ENCODE data around the gene TBKBP1. TPM values are rescaled to one million over a fixed set of nuclear protein-coding genes. Genes with fewer than 3 reads are reported as not detected.

TBKBP1 gene
- total and polyA plus RNA-seq, 8 donors: 10.6 to 33.9 (median 25.9) TPM

- Histone ChIP-seq H3K4me3 (no peak overlapping the region), H3K9me3 (no peaks in the 10 kb centered on the region), H3K27ac (no peak overlapping the region), H3K4me1 (no peaks in the 10 kb centered on the region), H3K36me3 (no peaks in the 10 kb centered on the region), H3K27me3 (peaks cover 11 to 53% of the 10 kb centered on the region in 2 donors)
- no peak for TF ChIP-seq CTCF (IDR thresholded peaks at IDR 0.05)
- no peak for DNase-seq
- ATAC-seq: no peak
- intact Hi-C loops (cut with DNase I): no loop called here
Observed at GRCh38 chr17:47745037-47745380, 51.0 kb downstream of the TBKBP1 start.

DNA sequence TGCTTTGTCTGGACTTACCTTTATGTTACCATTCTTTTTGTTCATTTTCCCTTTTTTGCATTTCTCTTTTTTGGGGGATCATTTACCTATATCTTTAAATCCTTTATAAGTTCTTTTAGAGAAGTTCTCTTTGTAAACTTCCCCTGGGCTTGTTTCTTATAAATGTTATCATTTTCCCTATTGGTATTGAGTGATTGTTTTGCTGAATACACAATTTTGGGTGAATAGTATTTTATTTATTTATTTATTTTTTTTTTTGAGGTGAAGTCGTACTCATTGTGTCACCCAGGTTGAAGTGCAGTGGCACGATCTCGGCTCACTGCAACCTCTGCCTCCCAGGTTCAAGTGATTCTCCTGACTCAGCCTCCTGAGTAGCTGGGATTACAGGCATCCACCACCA lies 57.5 kb downstream of the TBKBP1 start:
- TF ChIP-seq CTCF (IDR thresholded peaks at IDR 0.05): no peak
- ATAC-seq (no peak), DNase-seq (no peak)
- peaks cover 0 to 56% of the 10 kb centered on the region in 2 donors for H3K27me3 ChIP-seq
- H3K27ac ChIP-seq: no peak overlapping the region
- no peaks in the 10 kb centered on the region for H3K36me3 ChIP-seq
- no peaks in the 10 kb centered on the region for H3K4me1 ChIP-seq
- intact Hi-C loops (cut with DNase I): no loop called here
- peaks cover 0 to 5% of the 10 kb centered on the region in 2 donors for H3K9me3 ChIP-seq
- H3K4me3 ChIP-seq: no peak overlapping the region

- TF ChIP-seq CTCF (IDR thresholded peaks at IDR 0.05): no peak
- Histone ChIP-seq H3K36me3 (no peaks in the 10 kb centered on the region), H3K4me3 (no peak overlapping the region), H3K27ac (no peak overlapping the region), H3K9me3 (peaks cover 0 to 21% of the 10 kb centered on the region in 2 donors), H3K27me3 (peaks cover 0 to 45% of the 10 kb centered on the region in 2 donors), H3K4me1 (no peaks in the 10 kb centered on the region)
- intact Hi-C loops (cut with DNase I): no loop called here
- DNase-seq (no peak), ATAC-seq (no peak)
Observed at GRCh38 chr17:47757386-47757785, 63.4 kb downstream of the TBKBP1 start.

DNA sequence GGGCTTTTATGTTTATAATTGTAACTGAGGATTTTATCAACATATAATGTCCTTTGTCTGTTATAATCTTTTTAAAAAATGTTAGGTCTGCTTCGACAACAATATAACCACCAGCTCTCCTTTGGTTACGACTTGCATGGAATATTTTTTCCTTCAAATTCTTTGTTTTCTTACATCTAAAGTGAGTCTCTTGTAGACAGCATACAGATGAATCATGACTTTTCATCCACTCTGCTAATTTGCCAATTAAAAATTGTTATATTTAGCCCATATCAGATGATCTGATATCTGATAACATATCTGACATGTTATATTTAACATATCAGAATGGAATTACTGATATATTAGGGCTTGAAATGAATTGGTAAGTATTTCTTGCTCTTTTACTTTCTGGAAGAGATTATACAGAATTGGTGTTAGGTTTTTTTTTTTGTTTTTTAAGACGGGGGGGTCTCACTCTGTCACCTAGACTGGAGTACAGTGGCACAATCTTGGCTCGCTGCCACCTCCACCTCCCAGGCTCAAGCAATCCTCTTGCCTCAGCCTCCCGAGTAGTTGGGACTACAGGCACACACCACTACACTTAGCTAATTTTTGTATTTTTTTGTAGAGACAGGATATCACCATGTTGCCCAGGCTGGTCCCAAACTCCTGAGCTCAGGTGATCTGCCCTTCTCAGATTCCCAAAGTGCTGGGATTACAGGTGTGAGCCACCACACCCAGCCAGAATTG lies 66.6 kb downstream of the TBKBP1 start:
- peaks cover 0 to 19% of the 10 kb centered on the region in 2 donors for H3K27me3 ChIP-seq
- intact Hi-C loops (cut with DNase I): no loop called here
- ATAC-seq: no peak
- no peak for DNase-seq
- H3K27ac ChIP-seq: no peak overlapping the region
- no peaks in the 10 kb centered on the region for H3K36me3 ChIP-seq
- TF ChIP-seq CTCF (IDR thresholded peaks at IDR 0.05): no peak
- no peak overlapping the region for H3K4me3 ChIP-seq
- no peaks in the 10 kb centered on the region for H3K4me1 ChIP-seq
- peaks cover 0 to 22% of the 10 kb centered on the region in 2 donors for H3K9me3 ChIP-seq

Other genes starting within 250 kb of the TBKBP1 start
- gene NPEPPS, start 163.1 kb upstream of the TBKBP1 start, total RNA-seq: 100 to 1,000 TPM; 109 to 131 TPM
- 100 to 1,000 TPM; 156 to 223 (median 177) TPM for gene NPEPPS, start 163.1 kb upstream of the TBKBP1 start, polyA plus RNA-seq (ENCODE audit: insufficient read length in 6 of 6)
- 100 to 1,000 TPM; 195 to 305 TPM for gene KPNB1, start 44.2 kb upstream of the TBKBP1 start, total RNA-seq
- gene KPNB1, start 44.2 kb upstream of the TBKBP1 start, polyA plus RNA-seq (ENCODE audit: insufficient read length in 6 of 6): 100 to 1,000 TPM; 221 to 279 (median 248) TPM
- gene TBX21, start 39.1 kb downstream of the TBKBP1 start, total RNA-seq: 1 to 10 TPM; 2.4 to 2.8 TPM
- gene TBX21, start 39.1 kb downstream of the TBKBP1 start, polyA plus RNA-seq (ENCODE audit: insufficient read length in 6 of 6): under 1 TPM in 5 of 6 donors, not detected in 1; 0.25 to 0.58 (median 0.38) TPM
- 10 to 100 TPM; 20.3 to 36.4 TPM for gene OSBPL7, start 127.6 kb downstream of the TBKBP1 start, total RNA-seq
- 10 to 100 TPM; 14.3 to 21.4 (median 17.6) TPM for gene OSBPL7, start 127.6 kb downstream of the TBKBP1 start, polyA plus RNA-seq (ENCODE audit: insufficient read length in 6 of 6)
- 10 to 100 TPM; 26.2 to 27.3 TPM for gene MRPL10, start 137.4 kb downstream of the TBKBP1 start, total RNA-seq
- gene MRPL10, start 137.4 kb downstream of the TBKBP1 start, polyA plus RNA-seq (ENCODE audit: insufficient read length in 6 of 6): 10 to 100 TPM; 46.6 to 55.7 (median 51.2) TPM
- gene LRRC46, start 137.5 kb downstream of the TBKBP1 start, total RNA-seq: 1 to 10 TPM in 1 of 2 donors, under 1 TPM in 1; 0.44 to 6.7 TPM
- 10 to 100 TPM in 3 of 6 donors, 1 to 10 TPM in 3; 2.4 to 16.5 (median 9.9) TPM for gene LRRC46, start 137.5 kb downstream of the TBKBP1 start, polyA plus RNA-seq (ENCODE audit: insufficient read length in 6 of 6)
- 10 to 100 TPM; 26.4 to 33.1 TPM for gene SCRN2, start 147.1 kb downstream of the TBKBP1 start, total RNA-seq
- 10 to 100 TPM; 36.5 to 47.7 (median 43.4) TPM for gene SCRN2, start 147.1 kb downstream of the TBKBP1 start, polyA plus RNA-seq (ENCODE audit: insufficient read length in 6 of 6)
- gene SP6, start 157.0 kb downstream of the TBKBP1 start, total RNA-seq: 1 to 10 TPM in 1 of 2 donors, under 1 TPM in 1; 0.79 to 1.5 TPM
- gene SP6, start 157.0 kb downstream of the TBKBP1 start, polyA plus RNA-seq (ENCODE audit: insufficient read length in 6 of 6): 1 to 10 TPM; 4.1 to 6.7 (median 4.9) TPM
- 10 to 100 TPM; 14.2 to 15.2 TPM for gene SP2, start 202.1 kb downstream of the TBKBP1 start, total RNA-seq
- 10 to 100 TPM; 21.2 to 23.0 (median 22.2) TPM for gene SP2, start 202.1 kb downstream of the TBKBP1 start, polyA plus RNA-seq (ENCODE audit: insufficient read length in 6 of 6)
- 10 to 100 TPM; 36.4 to 40.0 TPM for gene PNPO, start 247.4 kb downstream of the TBKBP1 start, total RNA-seq
- 10 to 100 TPM; 10.7 to 14.4 (median 11.9) TPM for gene PNPO, start 247.4 kb downstream of the TBKBP1 start, polyA plus RNA-seq (ENCODE audit: insufficient read length in 6 of 6)